GM12878 (cell line): Measurements from ENCODE around the gene SPAG7. TPM values are rescaled to one million over a fixed set of nuclear protein-coding genes. Genes with fewer than 3 reads are reported as not detected.

ENCODE experiments used
- ATAC-seq: fragments of 200-7000 bp; cut with Tn5 transposase; 3 replicates; pipeline ENCODE4 v1.9.1; 2020; ENCODE audit warnings: mild to moderate bottlenecking, moderate library complexity
- BruUV-seq: library from RNA; stranded (reverse); fragments of 400-500 nt; replicated peaks from 2 replicates; lab custom pipeline; 2021; lab: Mats Ljungman, UMichigan
- CTCF ChIA-PET: fragments of 300-600 bp; sonication (Branson Sonifier 250); formaldehyde crosslinking; extraction: SDS; loops from one replicate; lab custom pipeline; 2021; ENCODE audit warnings: inconsistent platforms; lab: Yijun Ruan, JAX
- POLR2A ChIA-PET: fragments of 350-600 bp; formaldehyde crosslinking; extraction: SDS; loops from one replicate; lab custom pipeline; 2021; ENCODE audit warnings: inconsistent platforms; lab: Charles Lee
- RAD21 ChIA-PET: fragments of 300-600 bp; sonication (Branson Sonifier 250); formaldehyde crosslinking; loops from one replicate; lab custom pipeline; 2023; ENCODE audit warnings: antibody characterized with exemption; ENCODE audit not compliant: unreplicated experiment; lab: Charles Lee
- SMC1A ChIA-PET: fragments of 300-600 bp; sonication (Branson Sonifier 250); formaldehyde crosslinking; loops from one replicate; lab custom pipeline; 2023; ENCODE audit not compliant: unreplicated experiment, uncharacterized antibody; lab: Charles Lee
- DNase-seq: peaks from one replicate; pipeline ENCODE4 v3.0.0-alpha.2; 2011; ENCODE audit warnings: low read depth, low spot score
- FAIRE-seq: peaks from 3 replicates; lab custom pipeline; 2011; peaks lifted over from hg19 to GRCh38; lab: Jason Lieb, UNC
- H2AFZ ChIP-seq: 2 replicates; pipeline ENCODE4 v1.6.0; 2011; ENCODE audit warnings: low read depth, low read length, control low read depth; ENCODE audit not compliant: control insufficient read depth
- H3K27ac ChIP-seq: 2 replicates; pipeline ENCODE4 v1.5.1; 2011; ENCODE audit warnings: control low read depth; ENCODE audit not compliant: control insufficient read depth, insufficient read depth
- H3K27me3 ChIP-seq, 2 experiments: replicated peaks in 1 of 2; 2 replicates each; pipeline versions ENCODE4 v1.6.0 to v1.6.1; 2011; ENCODE audit warnings: low read length in 1 of 2; ENCODE audit not compliant: control insufficient read depth in 2 of 2, insufficient read depth in 2 of 2
- H3K36me3 ChIP-seq, 2 experiments: 2 replicates each; pipeline ENCODE4 v1.5.1; 2011; ENCODE audit warnings: low read length in 1 of 2; ENCODE audit not compliant: control insufficient read depth in 2 of 2, insufficient read depth in 2 of 2
- H3K4me1 ChIP-seq: 2 replicates; pipeline ENCODE4 v1.6.1; 2011; ENCODE audit warnings: mild to moderate bottlenecking, low read length, moderate library complexity, mixed read lengths; ENCODE audit not compliant: control insufficient read depth, insufficient read depth
- H3K4me2 ChIP-seq: 2 replicates; pipeline ENCODE4 v1.6.0; 2011; ENCODE audit warnings: control low read depth; ENCODE audit not compliant: control insufficient read depth, insufficient read depth
- H3K4me3 ChIP-seq: fragments of 200-600 bp; sonication (generic); 2 replicates; pipeline ENCODE4 v1.5.1; 2016
- H3K79me2 ChIP-seq: 2 replicates; pipeline ENCODE4 v1.6.0; 2011; ENCODE audit warnings: low read length; ENCODE audit not compliant: control insufficient read depth, insufficient read depth
- H3K9ac ChIP-seq: 2 replicates; pipeline ENCODE4 v1.8.0; 2011; ENCODE audit warnings: low read length, control low read depth, mixed read lengths; ENCODE audit not compliant: control insufficient read depth, insufficient read depth
- H3K9me3 ChIP-seq: replicated peaks from 3 replicates; pipeline ENCODE4 v1.5.1; 2011; ENCODE audit warnings: mild to moderate bottlenecking, low read length; ENCODE audit not compliant: control insufficient read depth, insufficient read depth
- H4K20me1 ChIP-seq: 2 replicates; pipeline ENCODE4 v1.6.0; 2011; ENCODE audit not compliant: control insufficient read depth, insufficient read depth
- ESRRA ChIP-seq: IDR thresholded peaks from 2 replicates; pipeline ENCODE4 v1.6.1; 2012; ENCODE audit warnings: mild to moderate bottlenecking, low read length, improper control_type of control experiment
- ETV6 ChIP-seq, 2 experiments: fragments of 450-650 bp in 1 of 2; IDR thresholded peaks in 1 of 2; conservative IDR thresholded peaks in 1 of 2; 2 replicates each; pipeline ENCODE4 v1.6.1; 2014; ENCODE audit warnings: antibody characterized with exemption in 1 of 2, borderline replicate concordance in 1 of 2, low read depth in 1 of 2, mild to moderate bottlenecking in 1 of 2, moderate library complexity in 1 of 2
- HDAC6 ChIP-seq: fragments of 200-600 bp; sonication (generic); IDR thresholded peaks from one replicate; pipeline ENCODE4 v1.8.0; 2017; ENCODE audit warnings: antibody characterized with exemption; ENCODE audit not compliant: unreplicated experiment
- RELB ChIP-seq: fragments of 450-650 bp; IDR thresholded peaks from 2 replicates; pipeline ENCODE4 v1.6.1; 2017; ENCODE audit warnings: low read depth, mild to moderate bottlenecking, moderate library complexity
- RFX5 ChIP-seq: IDR thresholded peaks from 2 replicates; pipeline ENCODE4 v1.6.1; 2011; ENCODE audit warnings: low read depth, low read length, improper control_type of control experiment
- ZNF592 ChIP-seq: fragments of 450-650 bp; IDR thresholded peaks from 2 replicates; pipeline ENCODE4 v1.6.1; 2017; ENCODE audit warnings: mild to moderate bottlenecking, moderate library complexity
- ZZZ3 ChIP-seq: IDR thresholded peaks from 2 replicates; pipeline ENCODE4 v1.6.1; 2011; ENCODE audit warnings: low read depth; ENCODE audit not compliant: control insufficient read depth, insufficient read length
- WGBS: methylation state at CpG from one replicate; pipeline ENCODE4 v1.1.6; 2016; ENCODE audit warnings: low lambda C conversion rate; ENCODE audit not compliant: insufficient replicate concordance, insufficient coverage; ENCODE audit errors: missing lambda C conversion rate; 5-methylcytosine and 5-hydroxymethylcytosine counted together
- in situ Hi-C: fragments of 300-500 bp; cut with MboI; formaldehyde crosslinking; loops from 9 replicates; pipeline ENCODE4 v1.14.3; 2018; ENCODE audit warnings: mixed read lengths
- intact Hi-C: fragments of 100-400 bp; cut with micrococcal nuclease; formaldehyde crosslinking; loops from one replicate; pipeline ENCODE4 v1.14.2; 2022; ENCODE audit not compliant: unreplicated experiment
- polyA plus RNA-seq, 11 experiments: library from polyadenylated mRNA; depleted of rRNA in 4 of 11; unstranded in 6 of 11; stranded (reverse) in 5 of 11; fragments of >200 nt; fragmentation: Nextera tagmentation in 4 of 11; fragmentation: Illumina TruSeq in 1 of 11; extraction: Ambion mirVana in 4 of 11; extraction: Trizol in 1 of 11; gene quantifications; 1 replicate in 1 of 11; 2 replicates in 10 of 11; pipeline versions ENCODE4 v1.2.1 to v1.2.3, GENCODE V29; 2011 to 2016; ENCODE audit warnings: inconsistent platforms in 2 of 11, missing spikeins in 2 of 11, low read depth in 1 of 11
- total RNA-seq, 4 experiments: library from RNA; depleted of rRNA in 3 of 4; stranded (reverse); fragments of >200 nt in 3 of 4; fragmentation: Illumina TruSeq in 1 of 4; extraction: Trizol in 1 of 4; gene quantifications; 2 replicates each; pipeline versions ENCODE4 v1.2.1 to v1.2.3, GENCODE V29; 2013 to 2021
- TF ChIP-seq, protein P1 (sequence below): IDR thresholded peaks from 2 replicates; pipeline ENCODE4 v1.6.1; 2012; ENCODE audit warnings: low read depth, low read length, improper control_type of control experiment

The SPAG7 gene
- total and polyA plus RNA-seq, 10 of the 15 experiments (the other 5 are each of a cell fraction or from before 2014, with no cell fraction given) = 7.9 to 146 (median 88.7) TPM

DNA sequence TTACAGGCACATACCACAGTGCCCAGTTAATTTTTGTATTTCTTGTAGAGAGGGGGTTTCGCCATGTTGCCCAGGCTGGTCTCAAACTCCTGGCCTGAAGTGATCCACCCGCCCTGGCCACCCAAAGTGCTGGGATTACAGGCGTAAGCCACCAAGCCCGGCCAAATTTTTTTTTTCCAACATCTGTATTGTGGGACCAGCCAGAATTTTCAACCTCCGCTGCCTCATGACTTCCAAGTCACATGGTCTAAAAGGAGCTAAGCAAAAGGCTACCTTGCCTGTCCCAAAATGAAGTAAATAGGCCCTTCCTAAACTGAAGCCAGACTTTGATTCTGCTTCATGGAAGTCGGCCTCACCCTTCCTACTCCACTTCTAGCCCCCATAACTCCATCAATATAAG is 4.2 kb upstream of the SPAG7 start:
- in situ Hi-C loops = no loop called here
- 94% methylated on average over 6 of the region's 6 CpGs for WGBS
- no peaks in the 10 kb centered on the region for H3K9me3 ChIP-seq
- H3K4me3 ChIP-seq = no peak overlapping the region
- ATAC-seq = no peak
- H3K4me1 ChIP-seq = peaks cover 11% of the 10 kb centered on the region
- RAD21 ChIA-PET = no interaction called here
- SMC1A ChIA-PET = interaction anchor here (1.1 to 2.7 kb wide), 3 partner anchors 8 to 63 kb away, joined by 3 to 9 read pairs (median 5); no protein-coding TSS in a partner anchor
- intact Hi-C loops = no loop called here
- no peaks in the 10 kb centered on the region for H3K27me3 ChIP-seq
- POLR2A ChIA-PET = interaction anchor here (0.7 kb wide), 1 partner anchor 97 kb away, joined by 3 read pairs; no protein-coding TSS in a partner anchor
- BruUV-seq = no TSS peak
- H2AFZ ChIP-seq = no peak overlapping the region
- CTCF ChIA-PET = interaction anchor here (1.9 kb wide), 1 partner anchor 9 kb away, joined by 10 read pairs; no protein-coding TSS in a partner anchor
- H3K9ac ChIP-seq = no peak overlapping the region
- peaks cover 18% of the 10 kb centered on the region for H3K79me2 ChIP-seq
- FAIRE-seq = no peak
- H3K4me2 ChIP-seq = no peak overlapping the region
- no peak for DNase-seq
- peaks cover 13 to 18% of the 10 kb centered on the region in 2 experiments; a peak in 3 of 4 replicates for H3K36me3 ChIP-seq
- no peaks in the 10 kb centered on the region for H4K20me1 ChIP-seq
- TF ChIP-seq ESRRA (no peak), HDAC6 (no peak), ETV6 (conservative IDR thresholded peaks at IDR 0.05 in 1 of 2, IDR thresholded peaks at IDR 0.05 in 1 of 2; ENCODE audit: borderline replicate concordance in 1 of 2, low read depth in 1 of 2) (no peak), RFX5 (no peak), RELB (no peak), ZNF592 (no peak), ZZZ3 (no peak)
- TF ChIP-seq, protein P1, sequence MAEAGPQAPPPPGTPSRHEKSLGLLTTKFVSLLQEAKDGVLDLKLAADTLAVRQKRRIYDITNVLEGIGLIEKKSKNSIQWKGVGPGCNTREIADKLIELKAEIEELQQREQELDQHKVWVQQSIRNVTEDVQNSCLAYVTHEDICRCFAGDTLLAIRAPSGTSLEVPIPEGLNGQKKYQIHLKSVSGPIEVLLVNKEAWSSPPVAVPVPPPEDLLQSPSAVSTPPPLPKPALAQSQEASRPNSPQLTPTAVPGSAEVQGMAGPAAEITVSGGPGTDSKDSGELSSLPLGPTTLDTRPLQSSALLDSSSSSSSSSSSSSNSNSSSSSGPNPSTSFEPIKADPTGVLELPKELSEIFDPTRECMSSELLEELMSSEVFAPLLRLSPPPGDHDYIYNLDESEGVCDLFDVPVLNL = no peak
- TF ChIP-seq, all 136 proteins: peak for 0
- no peak overlapping the region for H3K27ac ChIP-seq
